SH-SY5Y (cell line): ENCODE results near the gene TMEM91.

Source experiments
- GATA2 ChIP-seq: IDR thresholded peaks from 2 replicates; pipeline ENCODE4 v1.6.1; 2011; ENCODE audit warnings: mild to moderate bottlenecking, low read depth, low read length
- GATA3 ChIP-seq: IDR thresholded peaks from 2 replicates; pipeline ENCODE4 v1.6.1; 2011; ENCODE audit warnings: low read depth, mild to moderate bottlenecking, low read length, moderate library complexity

- TF ChIP-seq GATA2 (no peak), GATA3 (no peak)
Measured at GRCh38 chr19:41367848-41368301, 8.5 kb upstream of the TMEM91 start.
